HG02588 (cell line): Measurements from ENCODE around the gene LCE3A.

Source experiments
- ATAC-seq: cut with Tn5 transposase; IDR thresholded peaks from one replicate; pipeline ENCODE4 v1.9.1; 2021; ENCODE audit warnings: mild to moderate bottlenecking, moderate library complexity; ENCODE audit not compliant: unreplicated experiment

Gene LCE3A

GRCh38 chr1:152577168-152577567 is 45.7 kb downstream of the LCE3A start:
- no peak for ATAC-seq
